H1 (cell line): ENCODE data around the gene CD160. TPM values are rescaled to one million over a fixed set of nuclear protein-coding genes. Genes with fewer than 3 reads are reported as not detected.

ENCODE experiments used
- CTCF ChIA-PET: fragments of 300-600 bp; sonication (Branson Sonifier 250); formaldehyde crosslinking; loops from one replicate; lab custom pipeline; 2021; ENCODE audit not compliant: partially characterized antibody; lab: Charles Lee
- POLR2A ChIA-PET: fragments of 300-600 bp; sonication (Branson Sonifier 250); formaldehyde crosslinking; loops from one replicate; lab custom pipeline; 2021; ENCODE audit warnings: inconsistent platforms; ENCODE audit not compliant: partially characterized antibody; lab: Charles Lee
- DNase-seq, 2 experiments: peaks; one replicate each; pipeline versions ENCODE4 v3.0.0 to v3.0.0-alpha.2; 2010 to 2022; ENCODE audit warnings: low spot score in 2 of 2, low read depth in 1 of 2, mixed read lengths in 1 of 2
- FAIRE-seq: peaks from 2 replicates; lab custom pipeline; 2011; peaks lifted over from hg19 to GRCh38; lab: Jason Lieb, UNC
- H2AFZ ChIP-seq: 2 replicates; pipeline ENCODE4 v1.8.1; 2012; ENCODE audit warnings: low read length, inconsistent platforms
- H2AK5ac ChIP-seq: 2 replicates; pipeline ENCODE4 v1.6.1; 2013; ENCODE audit warnings: low read depth, low read length
- H2BK120ac ChIP-seq: replicated peaks from 2 replicates; pipeline ENCODE3; 2013; ENCODE audit warnings: low read depth, low read length, inconsistent platforms
- H2BK12ac ChIP-seq: 2 replicates; pipeline ENCODE4 v1.6.1; 2013; ENCODE audit warnings: low read depth, low read length
- H2BK15ac ChIP-seq: 2 replicates; pipeline ENCODE4 v1.6.1; 2013; ENCODE audit warnings: low read length
- H2BK20ac ChIP-seq: 2 replicates; pipeline ENCODE4 v1.6.1; 2013; ENCODE audit warnings: low read length
- H2BK5ac ChIP-seq: 2 replicates; pipeline ENCODE4 v1.6.1; 2013; ENCODE audit warnings: low read depth, low read length
- H3K14ac ChIP-seq: 2 replicates; pipeline ENCODE4 v1.6.1; 2013; ENCODE audit warnings: inconsistent platforms; ENCODE audit not compliant: insufficient read length
- H3K18ac ChIP-seq: 2 replicates; pipeline ENCODE4 v1.6.1; 2013; ENCODE audit warnings: low read length; ENCODE audit errors: extremely low read depth
- H3K23ac ChIP-seq: 2 replicates; pipeline ENCODE4 v1.6.1; 2013; ENCODE audit warnings: inconsistent platforms; ENCODE audit not compliant: insufficient read length
- H3K23me2 ChIP-seq: 2 replicates; pipeline ENCODE4 v1.6.1; 2013; ENCODE audit warnings: low read depth, low read length
- H3K27ac ChIP-seq: 2 replicates; pipeline ENCODE4 v1.6.1; 2011; ENCODE audit warnings: low read depth, low read length, inconsistent platforms
- H3K27me3 ChIP-seq, 4 experiments: replicated peaks in 1 of 4; 1 replicate in 1 of 4; 2 replicates in 3 of 4; pipeline versions ENCODE4 v1.6.1 to v1.8.1; 2011 to 2013; ENCODE audit warnings: low read length in 3 of 4, mild to moderate bottlenecking in 3 of 4, inconsistent platforms in 2 of 4, mixed read lengths in 2 of 4, moderate library complexity in 1 of 4; ENCODE audit not compliant: control insufficient read depth in 3 of 4, insufficient read depth in 3 of 4; ENCODE audit errors: extremely low read depth in 1 of 4
- H3K36me3 ChIP-seq, 4 experiments: 2 replicates each; pipeline versions ENCODE4 v1.6.1 to v1.8.1; 2011 to 2013; ENCODE audit warnings: mild to moderate bottlenecking in 4 of 4, low read length in 3 of 4, moderate library complexity in 2 of 4, control low read depth in 1 of 4, inconsistent platforms in 1 of 4; ENCODE audit not compliant: insufficient read depth in 4 of 4, control insufficient read depth in 2 of 4
- H3K4ac ChIP-seq: replicated peaks from 2 replicates; pipeline ENCODE3; 2013; ENCODE audit warnings: low read length, low read depth, mixed read lengths, inconsistent platforms; ENCODE audit not compliant: insufficient read length
- H3K4me1 ChIP-seq, 4 experiments: replicated peaks in 1 of 4; 1 replicate in 1 of 4; 2 replicates in 3 of 4; pipeline versions ENCODE4 v1.6.1 to v1.8.1; 2011 to 2013; ENCODE audit warnings: low read length in 3 of 4, inconsistent platforms in 2 of 4, mixed read lengths in 1 of 4; ENCODE audit not compliant: insufficient read depth in 4 of 4, control insufficient read depth in 3 of 4
- H3K4me2 ChIP-seq, 2 experiments: 2 replicates each; pipeline versions ENCODE4 v1.6.1 to v1.8.1; 2011 to 2013; ENCODE audit warnings: low read depth in 2 of 2, low read length in 2 of 2, control low read depth in 1 of 2, inconsistent platforms in 1 of 2, mild to moderate bottlenecking in 1 of 2; ENCODE audit not compliant: insufficient read depth in 1 of 2
- H3K4me3 ChIP-seq, 4 experiments: fragments of 200-600, 300-600 bp in 1 of 4; sonication (generic), shearing (Covaris generic), sonication (Bioruptor Twin) in 1 of 4; 2 replicates each; pipeline versions ENCODE4 v1.5.1 to v1.8.1; 2011 to 2016; ENCODE audit warnings: low read length in 4 of 4, low read depth in 3 of 4, control low read depth in 2 of 4, inconsistent platforms in 2 of 4, mild to moderate bottlenecking in 2 of 4, mixed read lengths in 1 of 4, moderate library complexity in 1 of 4; ENCODE audit not compliant: insufficient read depth in 2 of 4; ENCODE audit errors: extremely low read depth in 1 of 4
- H3K56ac ChIP-seq: replicated peaks from 2 replicates; pipeline ENCODE3; 2013; ENCODE audit warnings: low read depth, mild to moderate bottlenecking, mixed read lengths, low read length, inconsistent platforms; ENCODE audit not compliant: insufficient read length
- H3K79me1 ChIP-seq: 2 replicates; pipeline ENCODE4 v1.6.1; 2013; ENCODE audit warnings: low read depth, low read length, control low read depth
- H3K79me2 ChIP-seq, 2 experiments: 2 replicates each; pipeline versions ENCODE4 v1.6.1 to v1.8.1; 2012 to 2013; ENCODE audit warnings: low read length in 2 of 2, mild to moderate bottlenecking in 2 of 2, inconsistent platforms in 1 of 2; ENCODE audit not compliant: insufficient read depth in 2 of 2, control insufficient read depth in 1 of 2
- H3K9ac ChIP-seq, 4 experiments: replicated peaks in 1 of 4; 1 replicate in 1 of 4; 2 replicates in 3 of 4; pipeline versions ENCODE4 v1.6.1 to v1.8.1; 2011 to 2013; ENCODE audit warnings: low read depth in 3 of 4, low read length in 3 of 4, control low read depth in 2 of 4, mild to moderate bottlenecking in 2 of 4, moderate library complexity in 2 of 4, inconsistent platforms in 1 of 4; ENCODE audit errors: extremely low read depth in 1 of 4
- H3K9me3 ChIP-seq, 2 experiments: 2 replicates each; pipeline versions ENCODE4 v1.6.1 to v1.8.1; 2012 to 2013; ENCODE audit warnings: mild to moderate bottlenecking in 2 of 2, moderate library complexity in 2 of 2, control low read depth in 1 of 2, inconsistent platforms in 1 of 2, low read depth in 1 of 2, low read length in 1 of 2, mixed read lengths in 1 of 2; ENCODE audit not compliant: insufficient read depth in 2 of 2
- H4K20me1 ChIP-seq, 2 experiments: replicated peaks in 1 of 2; 2 replicates each; pipeline versions ENCODE3 to v1.8.1; 2011 to 2013; ENCODE audit warnings: inconsistent platforms in 2 of 2, low read length in 2 of 2, mild to moderate bottlenecking in 1 of 2; ENCODE audit not compliant: insufficient read depth in 2 of 2, control insufficient read depth in 1 of 2
- H4K5ac ChIP-seq: 2 replicates; pipeline ENCODE4 v1.6.1; 2013; ENCODE audit warnings: low read length, low read depth, mixed read lengths, inconsistent platforms; ENCODE audit not compliant: insufficient read length
- H4K8ac ChIP-seq: 2 replicates; pipeline ENCODE4 v1.8.0; 2013; ENCODE audit warnings: mild to moderate bottlenecking, moderate library complexity, low read length, inconsistent platforms; ENCODE audit not compliant: insufficient read depth; ENCODE audit errors: extremely low read depth
- H4K91ac ChIP-seq: replicated peaks from 2 replicates; pipeline ENCODE3; 2013; ENCODE audit warnings: low read length, mixed read lengths, inconsistent platforms; ENCODE audit not compliant: insufficient read length
- CREB1 ChIP-seq: IDR thresholded peaks from 2 replicates; pipeline ENCODE4 v1.6.1; 2012; ENCODE audit warnings: inconsistent platforms
- E2F6 ChIP-seq: IDR thresholded peaks from 2 replicates; pipeline ENCODE4 v1.6.1; 2012; ENCODE audit warnings: inconsistent platforms
- FOSL1 ChIP-seq: IDR thresholded peaks from 2 replicates; pipeline ENCODE4 v1.6.1; 2011; ENCODE audit warnings: mild to moderate bottlenecking, low read depth, low read length, moderate library complexity; ENCODE audit not compliant: insufficient read depth
- ZNF274 ChIP-seq: IDR thresholded peaks from 2 replicates; pipeline ENCODE4 v1.7.0; 2012; ENCODE audit warnings: low read length, borderline replicate concordance; ENCODE audit errors: extremely low read depth
- WGBS, 2 experiments: shearing (Covaris generic) in 1 of 2; methylation state at CpG; one replicate each; pipeline versions ENCODE4 v1.1.6 to v1.1.7; 2013 to 2015; ENCODE audit warnings: low lambda C conversion rate in 2 of 2, mixed read lengths in 2 of 2, inconsistent platforms in 1 of 2, low coverage in 1 of 2, missing lambda C conversion rate in 1 of 2; ENCODE audit not compliant: insufficient replicate concordance in 2 of 2, insufficient coverage in 1 of 2, insufficient read length in 1 of 2; ENCODE audit errors: extremely low coverage in 1 of 2, missing lambda C conversion rate in 1 of 2; 5-methylcytosine and 5-hydroxymethylcytosine counted together
- polyA plus RNA-seq, 7 experiments: library from polyadenylated mRNA; depleted of rRNA in 3 of 7; stranded (reverse) in 5 of 7; unstranded in 2 of 7; fragments of >200 nt in 5 of 7; fragments of 200-250 nt in 2 of 7; gene quantifications; 1 replicate in 5 of 7; 2 replicates in 1 of 7; 4 replicates in 1 of 7; pipeline versions ENCODE4 v1.2.1 to v1.2.3, GENCODE V29; 2011 to 2013; ENCODE audit warnings: missing spikeins in 2 of 7, mixed read lengths in 2 of 7
- total RNA-seq: library from RNA; stranded (reverse); fragmentation: NEBNext Ultra II Directional; extraction: Animal tissue kit (Norgen Biotek cat#: 25700); gene quantifications from 2 replicates; pipeline ENCODE4 v1.2.1, GENCODE V29; 2021

Gene CD160
- total and polyA plus RNA-seq, 2 of the 8 experiments (the other 6 are each of a cell fraction or from before 2014, with no cell fraction given), result not detected

GRCh38 chr1:145736191-145736590, 16.9 kb downstream of the CD160 start:
- POLR2A ChIA-PET, result interaction anchor here (0.8 kb wide), 1 partner anchor 15 kb away, joined by 3 read pairs; no protein-coding TSS in a partner anchor
- Histone ChIP-seq H3K4me1 (peaks cover 0 to 6% (median 0%) of the 10 kb centered on the region in 4 experiments; a peak in 3 of 7 replicates), H3K79me1 (no peaks in the 10 kb centered on the region), H3K4ac (no peak overlapping the region), H2BK20ac (no peak overlapping the region), H3K9ac (no peak overlapping the region), H3K9me3 (no peaks in the 10 kb centered on the region), H2BK120ac (no peak overlapping the region), H2AFZ (no peak overlapping the region), H3K27me3 (no peaks in the 10 kb centered on the region), H4K8ac (no peak overlapping the region), H4K5ac (no peak overlapping the region), H3K23ac (no peak overlapping the region), H2BK15ac (no peak overlapping the region), H3K36me3 (no peaks in the 10 kb centered on the region), H3K4me2 (no peak overlapping the region), H4K91ac (no peak overlapping the region), H4K20me1 (no peaks in the 10 kb centered on the region), H2BK5ac (no peak overlapping the region), H3K27ac (no peak overlapping the region), H3K79me2 (no peaks in the 10 kb centered on the region), H2BK12ac (no peak overlapping the region), H3K56ac (no peak overlapping the region), H3K18ac (no peak overlapping the region), H3K23me2 (no peaks in the 10 kb centered on the region), H2AK5ac (no peak overlapping the region), H3K4me3 (no peak overlapping the region), H3K14ac (no peak overlapping the region)
- no peak for FAIRE-seq
- DNase-seq, result no peak
- CTCF ChIA-PET, result interaction anchor here (0.6 to 0.7 kb wide), 2 partner anchors 173 to 243 kb away, joined by 4 read pairs; no protein-coding TSS in a partner anchor
- TF ChIP-seq E2F6 (no peak), FOSL1 (no peak), ZNF274 (no peak), CREB1 (no peak)
- WGBS, 2 experiments, result 90% methylated on average over 1 of the region's 1 CpG; no CpG with 5 or more reads in 1 of the 2 experiments
